Pancreas (tissue), 10 donors: ENCODE measurements around the gene MIER2. TPM values are rescaled to one million over a fixed set of nuclear protein-coding genes. Genes with fewer than 3 reads are reported as not detected.

Experiments used
- ATAC-seq, 4 donors: fragments of 200-7000 bp; cut with Tn5 transposase; one replicate each; pipeline versions ENCODE4 v1.8.0 to v1.9.1; 2020; ENCODE audit warnings: mild to moderate bottlenecking in 4 of 4, moderate library complexity in 4 of 4
- DNase-seq, 6 donors: peaks; one replicate each; pipeline ENCODE4 v3.0.0-alpha.2; 2020
- FAIRE-seq: peaks from 2 replicates; lab custom pipeline; 2012; peaks lifted over from hg19 to GRCh38; lab: Jason Lieb, UNC
- H3K27ac ChIP-seq, 4 donors: fragments of 200-600 bp; sonication (generic); 1 replicate in 3 of 4; 2 replicates in 1 of 4; pipeline versions ENCODE4 v1.5.0 to v1.8.0; 2020
- H3K27me3 ChIP-seq, 4 donors: fragments of 200-600 bp; one replicate each; pipeline ENCODE4 v1.8.0; 2021
- H3K36me3 ChIP-seq, 3 donors: fragments of 200-600 bp; sonication (generic) in 1 of 3; one replicate each; pipeline versions ENCODE4 v1.5.0 to v1.8.0; 2020 to 2021
- H3K4me1 ChIP-seq, 3 donors: fragments of 200-600 bp; one replicate each; pipeline ENCODE4 v1.8.0; 2021
- H3K4me3 ChIP-seq, 4 donors: fragments of 200-600 bp; sonication (generic) in 2 of 4; one replicate each; pipeline versions ENCODE4 v1.5.0 to v1.8.0; 2020 to 2021
- H3K9me3 ChIP-seq, 4 donors: fragments of 200-600 bp; one replicate each; pipeline ENCODE4 v1.8.0; 2021
- WGBS, 2 donors: extraction: QIAGEN DNeasy Blood & Tissue Kit; methylation state at CpG; one replicate each; pipeline ENCODE4 v1.1.7; 2013; 5-methylcytosine and 5-hydroxymethylcytosine counted together
- intact Hi-C, 3 donors: fragments of 100-400 bp; cut with DNase I; formaldehyde crosslinking; loops; one replicate each; pipeline versions ENCODE4 v1.11.1 to v1.14.2; 2022
- polyA plus RNA-seq, 2 donors: library from polyadenylated mRNA; stranded (reverse); fragments of 200-250 nt; gene quantifications; one replicate each; pipeline ENCODE4 v1.2.3, GENCODE V29; 2013
- total RNA-seq, 6 donors: library from RNA; stranded (reverse); fragmentation: NEBNext Ultra II Directional in 4 of 6; extraction: Animal tissue kit (Norgen Biotek cat#: 25700) in 4 of 6; gene quantifications; one replicate each; pipeline versions ENCODE4 v1.2.1 to v1.2.4, GENCODE V29; 2021 to 2023
- TF ChIP-seq, protein P1 (sequence below), 4 donors: fragments of 200-600 bp; sonication (generic) in 3 of 4; IDR thresholded peaks; one replicate each; pipeline versions ENCODE4 v1.5.0 to v1.8.0; 2021; ENCODE audit warnings: antibody characterized with exemption in 4 of 4
- donor health status: healthy with polysubstance abuse.
- donor health status: DM: no; HTN: no; CAD: no; lungs with moderate emphysema.
- donor health status: DM: no; HTN: no; CAD: no.
- donor health status: control.
- donor health status: control.
- donor health status: Bipolar disorder and iron deficiency.
- donor health status: DM: yes; HTN: yes; CAD: no.
- donor health status: DM: no; HTN: no; CAD: no.
- donor health status: DM: no; HTN: no; CAD: no.
- donor health status: DM: yes; HTN: yes; CAD: no.

MIER2 gene
- total and polyA plus RNA-seq, 8 donors: 6.9 to 20.1 (median 9.9) TPM

- intact Hi-C loops: no loop called here
- 90 to 96% methylated on average over 19 of the region's 19 CpGs for WGBS, 2 donors
- no peak for ATAC-seq
- FAIRE-seq: no peak
- no peak overlapping the region for H3K4me3 ChIP-seq
- no peaks in the 10 kb centered on the region for H3K4me1 ChIP-seq
- DNase-seq: no peak
- H3K27me3 ChIP-seq: no peaks in the 10 kb centered on the region
- peaks cover 2 to 13% (median 6%) of the 10 kb centered on the region in 3 donors for H3K36me3 ChIP-seq
- no peak overlapping the region for H3K27ac ChIP-seq
- TF ChIP-seq, protein P1, sequence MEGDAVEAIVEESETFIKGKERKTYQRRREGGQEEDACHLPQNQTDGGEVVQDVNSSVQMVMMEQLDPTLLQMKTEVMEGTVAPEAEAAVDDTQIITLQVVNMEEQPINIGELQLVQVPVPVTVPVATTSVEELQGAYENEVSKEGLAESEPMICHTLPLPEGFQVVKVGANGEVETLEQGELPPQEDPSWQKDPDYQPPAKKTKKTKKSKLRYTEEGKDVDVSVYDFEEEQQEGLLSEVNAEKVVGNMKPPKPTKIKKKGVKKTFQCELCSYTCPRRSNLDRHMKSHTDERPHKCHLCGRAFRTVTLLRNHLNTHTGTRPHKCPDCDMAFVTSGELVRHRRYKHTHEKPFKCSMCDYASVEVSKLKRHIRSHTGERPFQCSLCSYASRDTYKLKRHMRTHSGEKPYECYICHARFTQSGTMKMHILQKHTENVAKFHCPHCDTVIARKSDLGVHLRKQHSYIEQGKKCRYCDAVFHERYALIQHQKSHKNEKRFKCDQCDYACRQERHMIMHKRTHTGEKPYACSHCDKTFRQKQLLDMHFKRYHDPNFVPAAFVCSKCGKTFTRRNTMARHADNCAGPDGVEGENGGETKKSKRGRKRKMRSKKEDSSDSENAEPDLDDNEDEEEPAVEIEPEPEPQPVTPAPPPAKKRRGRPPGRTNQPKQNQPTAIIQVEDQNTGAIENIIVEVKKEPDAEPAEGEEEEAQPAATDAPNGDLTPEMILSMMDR (IDR thresholded peaks at IDR 0.05): no peak
- no peaks in the 10 kb centered on the region for H3K9me3 ChIP-seq
Observed at GRCh38 chr19:334296-335071, 10.1 kb downstream of the MIER2 start.

DNA sequence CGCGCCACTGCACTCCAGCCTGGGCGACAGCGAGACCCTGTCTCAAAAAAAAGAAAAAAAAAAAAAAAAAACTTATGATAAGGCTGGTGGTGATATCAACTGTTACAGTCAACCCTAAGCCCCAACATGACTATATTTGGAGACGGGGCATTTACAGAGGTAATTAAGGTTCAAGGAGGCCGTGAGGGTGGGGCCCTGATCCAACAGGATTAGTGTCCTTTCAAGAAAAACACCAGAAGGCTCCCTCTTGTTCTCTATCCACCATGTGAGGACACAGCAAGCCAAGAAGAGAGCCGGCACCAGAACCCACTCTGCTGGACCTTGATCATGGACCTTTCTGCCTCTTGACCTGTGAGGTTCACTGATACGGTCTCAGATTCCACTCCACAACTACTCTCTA lies 14.1 kb downstream of the MIER2 start:
- intact Hi-C loops: no loop called here
- WGBS, 2 donors: 96 to 98% methylated on average over 8 of the region's 8 CpGs
- DNase-seq (no peak), ATAC-seq (no peak), FAIRE-seq (no peak)
- no peaks in the 10 kb centered on the region for H3K4me1 ChIP-seq
- no peaks in the 10 kb centered on the region for H3K9me3 ChIP-seq
- H3K4me3 ChIP-seq: no peak overlapping the region
- H3K27me3 ChIP-seq: no peaks in the 10 kb centered on the region
- TF ChIP-seq, protein P1 (IDR thresholded peaks at IDR 0.05): no peak
- peaks cover 6 to 37% (median 16%) of the 10 kb centered on the region in 3 donors for H3K36me3 ChIP-seq
- H3K27ac ChIP-seq: no peak overlapping the region

DNA sequence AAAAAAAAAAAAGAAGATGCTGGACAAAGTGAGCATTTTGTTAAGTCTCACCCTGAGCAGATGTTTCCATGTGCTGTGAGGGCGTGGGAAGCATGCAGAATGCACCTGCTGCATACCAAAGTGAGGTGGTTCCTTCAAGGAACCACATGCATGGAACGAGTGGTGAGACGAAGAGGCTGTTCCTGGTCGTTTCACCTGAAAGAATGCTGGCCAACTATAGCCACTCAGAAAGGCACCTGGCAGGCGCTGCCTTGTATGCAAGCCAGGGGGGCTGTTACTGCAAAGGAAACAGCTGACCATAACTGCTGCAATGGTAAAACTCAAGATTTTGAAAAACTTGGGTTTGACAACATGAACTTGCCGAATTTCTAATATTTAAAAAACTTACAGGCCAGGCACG lies 14.7 kb downstream of the MIER2 start:
- TF ChIP-seq, protein P1 (IDR thresholded peaks at IDR 0.05): no peak
- intact Hi-C loops: no loop called here
- Histone ChIP-seq H3K36me3 (peaks cover 6 to 40% (median 16%) of the 10 kb centered on the region in 3 donors), H3K4me1 (no peaks in the 10 kb centered on the region), H3K9me3 (no peaks in the 10 kb centered on the region), H3K4me3 (no peak overlapping the region), H3K27ac (no peak overlapping the region), H3K27me3 (no peaks in the 10 kb centered on the region)
- ATAC-seq: no peak
- WGBS, 2 donors: 96 to 99% methylated on average over 7 of the region's 7 CpGs
- no peak for FAIRE-seq
- no peak for DNase-seq

GRCh38 chr19:328025-328505 lies 16.5 kb downstream of the MIER2 start:
- no peaks in the 10 kb centered on the region for H3K9me3 ChIP-seq
- no peak overlapping the region for H3K27ac ChIP-seq
- no peaks in the 10 kb centered on the region for H3K27me3 ChIP-seq
- no peaks in the 10 kb centered on the region for H3K4me1 ChIP-seq
- TF ChIP-seq, protein P1 (IDR thresholded peaks at IDR 0.05): no peak
- H3K36me3 ChIP-seq: peaks cover 3 to 44% (median 16%) of the 10 kb centered on the region in 3 donors
- DNase-seq: no peak
- FAIRE-seq: no peak
- ATAC-seq: no peak
- intact Hi-C loops: no loop called here
- 87 to 100% methylated on average over 4 of the region's 4 CpGs for WGBS, 2 donors
- no peak overlapping the region for H3K4me3 ChIP-seq
